Fibroblast of lung (primary cell): ENCODE results near the gene CDK9.

Experiments
- EZH2 ChIP-seq: IDR thresholded peaks from 2 replicates; pipeline ENCODE4 v1.5.1; 2012; ENCODE audit warnings: low read length, control low read depth, mild to moderate bottlenecking; ENCODE audit errors: missing control alignments
- TF ChIP-seq, protein P1 (sequence below), 2 donors: IDR thresholded peaks in 1 of 2; conservative IDR thresholded peaks in 1 of 2; 1 replicate in 1 of 2; 2 replicates in 1 of 2; pipeline ENCODE4 v1.5.1; 2011 to 2012; ENCODE audit warnings: low read length in 2 of 2, control low read depth in 1 of 2, inconsistent platforms in 1 of 2, low read depth in 1 of 2, mild to moderate bottlenecking in 1 of 2

DNA sequence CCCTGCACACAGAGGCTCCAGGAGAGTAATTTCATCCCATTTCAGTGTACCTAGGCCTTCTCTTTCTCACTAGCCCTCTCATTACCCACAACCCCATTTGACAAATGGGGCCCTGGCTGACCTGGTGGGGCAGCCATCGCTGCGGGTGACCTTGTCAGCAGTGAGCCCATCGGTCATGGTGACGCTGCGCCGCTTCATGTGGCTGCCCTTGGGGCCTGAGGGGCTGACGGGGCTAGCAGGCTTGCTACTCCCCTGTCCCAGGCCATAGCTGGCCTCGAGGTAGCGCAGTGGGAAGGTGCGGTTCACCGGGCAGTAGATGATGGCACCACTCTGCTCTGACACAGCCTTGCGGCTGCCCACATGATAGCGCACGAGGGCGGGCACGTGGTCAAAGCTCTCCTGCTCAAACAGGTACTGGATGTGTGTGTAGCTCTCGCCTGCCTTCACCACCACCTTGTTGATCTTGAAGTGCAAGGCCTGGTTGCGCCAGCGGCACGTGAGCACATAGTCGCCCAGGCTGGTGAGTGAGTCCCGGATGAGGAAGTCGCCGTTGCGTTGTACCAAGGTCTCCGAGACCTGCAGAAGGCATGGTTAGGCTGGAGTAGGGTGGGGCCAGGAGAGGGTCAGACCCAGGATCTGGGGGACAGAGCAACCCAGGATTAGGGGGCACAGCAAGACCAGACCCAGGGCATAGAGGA is 36.6 kb upstream of the CDK9 start:
- TF ChIP-seq, protein P1, sequence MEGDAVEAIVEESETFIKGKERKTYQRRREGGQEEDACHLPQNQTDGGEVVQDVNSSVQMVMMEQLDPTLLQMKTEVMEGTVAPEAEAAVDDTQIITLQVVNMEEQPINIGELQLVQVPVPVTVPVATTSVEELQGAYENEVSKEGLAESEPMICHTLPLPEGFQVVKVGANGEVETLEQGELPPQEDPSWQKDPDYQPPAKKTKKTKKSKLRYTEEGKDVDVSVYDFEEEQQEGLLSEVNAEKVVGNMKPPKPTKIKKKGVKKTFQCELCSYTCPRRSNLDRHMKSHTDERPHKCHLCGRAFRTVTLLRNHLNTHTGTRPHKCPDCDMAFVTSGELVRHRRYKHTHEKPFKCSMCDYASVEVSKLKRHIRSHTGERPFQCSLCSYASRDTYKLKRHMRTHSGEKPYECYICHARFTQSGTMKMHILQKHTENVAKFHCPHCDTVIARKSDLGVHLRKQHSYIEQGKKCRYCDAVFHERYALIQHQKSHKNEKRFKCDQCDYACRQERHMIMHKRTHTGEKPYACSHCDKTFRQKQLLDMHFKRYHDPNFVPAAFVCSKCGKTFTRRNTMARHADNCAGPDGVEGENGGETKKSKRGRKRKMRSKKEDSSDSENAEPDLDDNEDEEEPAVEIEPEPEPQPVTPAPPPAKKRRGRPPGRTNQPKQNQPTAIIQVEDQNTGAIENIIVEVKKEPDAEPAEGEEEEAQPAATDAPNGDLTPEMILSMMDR (conservative IDR thresholded peaks at IDR 0.05 in 1 of 2, IDR thresholded peaks at IDR 0.05 in 1 of 2; ENCODE audit: low read depth in 1 of 2, low read length in 2 of 2) = no peak
- TF ChIP-seq EZH2 = no peak
